ENCODE data around the gene DRAM2.

GRCh38 chr1:111162488-111162880, 22.6 kb upstream of the DRAM2 start:
- TF ChIP-seq GATA2 (IDR thresholded peaks at IDR 0.05; ENCODE audit: low read depth, low read length) (no peak), GATA3 (IDR thresholded peaks at IDR 0.05; ENCODE audit: low read depth, low read length) (no peak)
